Measurements from ENCODE around the gene CD247. TPM values are rescaled to one million over a fixed set of nuclear protein-coding genes. Genes with fewer than 3 reads are reported as not detected.

Gene CD247
- total and polyA plus RNA-seq, 9 of the 15 experiments (the other 6 are each of a cell fraction or from before 2014, with no cell fraction given), result 0.08 to 0.42 (median 0.28) TPM; not detected in 5

DNA sequence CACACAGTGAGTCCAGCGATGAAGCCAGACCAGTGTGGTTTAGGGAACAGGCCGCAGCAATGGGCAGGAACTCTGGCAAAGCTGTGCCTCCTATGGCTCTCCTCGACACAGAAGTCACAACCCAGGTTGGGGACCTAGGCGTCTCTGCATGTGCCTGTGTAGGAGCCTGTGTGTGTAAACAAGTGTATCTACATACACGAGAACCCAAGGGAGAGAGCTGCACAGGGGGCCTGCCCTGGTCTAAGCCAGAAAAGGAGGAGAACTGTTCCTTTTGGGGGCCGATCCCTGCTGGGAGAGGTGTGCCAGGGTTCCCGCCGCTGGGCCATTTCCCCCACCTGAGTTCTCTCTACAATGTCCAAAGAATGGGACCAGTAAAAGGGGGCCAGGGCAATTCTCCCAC is 56.0 kb downstream of the CD247 start (continued):
- no peak for TF ChIP-seq SNRNP70 (optimal IDR thresholded peaks at IDR 0.05; ENCODE audit: low read depth, low read length)
- TF ChIP-seq, protein P1, sequence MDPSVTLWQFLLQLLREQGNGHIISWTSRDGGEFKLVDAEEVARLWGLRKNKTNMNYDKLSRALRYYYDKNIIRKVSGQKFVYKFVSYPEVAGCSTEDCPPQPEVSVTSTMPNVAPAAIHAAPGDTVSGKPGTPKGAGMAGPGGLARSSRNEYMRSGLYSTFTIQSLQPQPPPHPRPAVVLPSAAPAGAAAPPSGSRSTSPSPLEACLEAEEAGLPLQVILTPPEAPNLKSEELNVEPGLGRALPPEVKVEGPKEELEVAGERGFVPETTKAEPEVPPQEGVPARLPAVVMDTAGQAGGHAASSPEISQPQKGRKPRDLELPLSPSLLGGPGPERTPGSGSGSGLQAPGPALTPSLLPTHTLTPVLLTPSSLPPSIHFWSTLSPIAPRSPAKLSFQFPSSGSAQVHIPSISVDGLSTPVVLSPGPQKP (CRISPR knock-in tag; IDR thresholded peaks at IDR 0.05), result no peak

DNA sequence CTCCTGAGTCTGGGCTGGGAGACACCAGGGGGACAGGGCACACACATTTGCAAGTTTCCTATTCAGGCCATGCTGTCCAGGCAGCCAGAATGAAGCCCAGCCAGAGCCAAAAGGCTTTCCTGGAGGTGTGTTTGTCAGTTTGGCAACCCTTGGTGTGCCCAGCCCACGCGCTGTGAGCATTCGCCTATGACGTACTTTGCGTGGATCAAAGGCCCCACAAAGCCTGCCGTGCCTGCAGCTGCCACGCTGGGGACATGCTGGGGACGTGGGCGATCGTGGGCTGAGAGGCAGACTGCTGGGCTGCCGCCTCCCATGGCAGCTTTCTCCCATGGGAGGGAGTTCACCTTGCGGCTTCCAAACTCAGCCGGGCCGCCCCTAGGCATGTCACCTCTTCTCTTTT is 57.5 kb downstream of the CD247 start:
- ATAC-seq (no peak), FAIRE-seq (no peak), DNase-seq (ENCODE audit: extremely low read depth in 1 of 4, low spot score in 3 of 4) (no peak)
- H3K9me3 ChIP-seq (replicated peaks; ENCODE audit: control insufficient read depth, insufficient read depth, low read depth, low read length), result no peaks in the 10 kb centered on the region
- H3K79me2 ChIP-seq (ENCODE audit: control insufficient read depth, insufficient read depth, low read length), result no peaks in the 10 kb centered on the region
- no peak overlapping the region for H3K4me2 ChIP-seq (ENCODE audit: insufficient read depth, low read length)
- peak overlapping the region; percentile 2; the same call in 1 of the 2 replicates for H2AFZ ChIP-seq (ENCODE audit: low read depth, low read length)
- WGBS (ENCODE audit: insufficient coverage, low coverage, missing lambda C conversion rate), result 35% methylated on average over 13 of the region's 14 CpGs
- in situ Hi-C loops (cut with MboI), result no loop called here
- intact Hi-C loops (cut with micrococcal nuclease), result loop anchor here (5.0 kb wide), 1 partner anchor 71 kb away; no protein-coding TSS in a partner anchor
- H3K4me3 ChIP-seq, result no peak overlapping the region
- ChIA-PET POLR2A (no interaction called here), CTCF (ENCODE audit: low intra/inter-chr PET ratio) (interaction anchor here (0.7 kb wide), 1 partner anchor 13 kb away, joined by 3 read pairs; no protein-coding TSS in a partner anchor)
- no peaks in the 10 kb centered on the region for H3K9me1 ChIP-seq (ENCODE audit: control insufficient read depth, insufficient read depth, low read length)
- H4K20me1 ChIP-seq (replicated peaks; ENCODE audit: control insufficient read depth, insufficient read depth, low read length), result no peaks in the 10 kb centered on the region
- no peak overlapping the region for H3K27ac ChIP-seq (ENCODE audit: extremely low read depth, low read depth, low read length)
- BruUV-seq (replicated peaks), result no TSS peak
- H3K4me1 ChIP-seq (replicated peaks in 1 of 2; ENCODE audit: control insufficient read depth in 2 of 2, insufficient read depth in 2 of 2, low read length in 2 of 2), result peaks cover 3 to 7% of the 10 kb centered on the region in 2 experiments; a peak in 4 of 5 replicates
- H3K36me3 ChIP-seq (ENCODE audit: control insufficient read depth, insufficient read depth, low read length), result no peaks in the 10 kb centered on the region
- peaks cover 31 to 51% of the 10 kb centered on the region in 2 experiments for H3K27me3 ChIP-seq (ENCODE audit: control insufficient read depth in 2 of 2, insufficient read depth in 2 of 2, low read length in 2 of 2)
- peak overlapping the region in 1 of 2 experiments; percentile 45; a peak in 1 of 4 replicates for H3K9ac ChIP-seq (ENCODE audit: insufficient read depth in 1 of 2, low read depth in 2 of 2, low read length in 2 of 2)
- no peak for TF ChIP-seq CTBP1 (IDR thresholded peaks at IDR 0.05; ENCODE audit: borderline replicate concordance)
- TF ChIP-seq ZBTB8A (IDR thresholded peaks at IDR 0.05; ENCODE audit: partially characterized antibody), result no peak
- TF ChIP-seq GABPB2 (CRISPR knock-in tag; conservative IDR thresholded peaks at IDR 0.05), result no peak
- TF ChIP-seq ETS2 (tag; IDR thresholded peaks at IDR 0.05; ENCODE audit: borderline replicate concordance, poor library complexity, severe bottlenecking), result no peak
- TF ChIP-seq, protein P2, sequence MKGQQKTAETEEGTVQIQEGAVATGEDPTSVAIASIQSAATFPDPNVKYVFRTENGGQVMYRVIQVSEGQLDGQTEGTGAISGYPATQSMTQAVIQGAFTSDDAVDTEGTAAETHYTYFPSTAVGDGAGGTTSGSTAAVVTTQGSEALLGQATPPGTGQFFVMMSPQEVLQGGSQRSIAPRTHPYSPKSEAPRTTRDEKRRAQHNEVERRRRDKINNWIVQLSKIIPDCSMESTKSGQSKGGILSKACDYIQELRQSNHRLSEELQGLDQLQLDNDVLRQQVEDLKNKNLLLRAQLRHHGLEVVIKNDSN (CRISPR knock-in tag; IDR thresholded peaks at IDR 0.05), result no peak
- TF ChIP-seq, protein P3, sequence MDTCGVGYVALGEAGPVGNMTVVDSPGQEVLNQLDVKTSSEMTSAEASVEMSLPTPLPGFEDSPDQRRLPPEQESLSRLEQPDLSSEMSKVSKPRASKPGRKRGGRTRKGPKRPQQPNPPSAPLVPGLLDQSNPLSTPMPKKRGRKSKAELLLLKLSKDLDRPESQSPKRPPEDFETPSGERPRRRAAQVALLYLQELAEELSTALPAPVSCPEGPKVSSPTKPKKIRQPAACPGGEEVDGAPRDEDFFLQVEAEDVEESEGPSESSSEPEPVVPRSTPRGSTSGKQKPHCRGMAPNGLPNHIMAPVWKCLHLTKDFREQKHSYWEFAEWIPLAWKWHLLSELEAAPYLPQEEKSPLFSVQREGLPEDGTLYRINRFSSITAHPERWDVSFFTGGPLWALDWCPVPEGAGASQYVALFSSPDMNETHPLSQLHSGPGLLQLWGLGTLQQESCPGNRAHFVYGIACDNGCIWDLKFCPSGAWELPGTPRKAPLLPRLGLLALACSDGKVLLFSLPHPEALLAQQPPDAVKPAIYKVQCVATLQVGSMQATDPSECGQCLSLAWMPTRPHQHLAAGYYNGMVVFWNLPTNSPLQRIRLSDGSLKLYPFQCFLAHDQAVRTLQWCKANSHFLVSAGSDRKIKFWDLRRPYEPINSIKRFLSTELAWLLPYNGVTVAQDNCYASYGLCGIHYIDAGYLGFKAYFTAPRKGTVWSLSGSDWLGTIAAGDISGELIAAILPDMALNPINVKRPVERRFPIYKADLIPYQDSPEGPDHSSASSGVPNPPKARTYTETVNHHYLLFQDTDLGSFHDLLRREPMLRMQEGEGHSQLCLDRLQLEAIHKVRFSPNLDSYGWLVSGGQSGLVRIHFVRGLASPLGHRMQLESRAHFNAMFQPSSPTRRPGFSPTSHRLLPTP (IDR thresholded peaks at IDR 0.05; ENCODE audit: borderline replicate concordance, extremely low read depth, insufficient read length), result no peak
- TF ChIP-seq HMG20B (CRISPR knock-in tag; IDR thresholded peaks at IDR 0.05), result no peak
- TF ChIP-seq STAT5B (CRISPR knock-in tag; IDR thresholded peaks at IDR 0.05), result no peak
- no peak for TF ChIP-seq SIN3B (IDR thresholded peaks at IDR 0.05; ENCODE audit: low read depth)
- TF ChIP-seq ZNF445 (CRISPR knock-in tag; IDR thresholded peaks at IDR 0.05; ENCODE audit: low read depth), result no peak
- no peak for TF ChIP-seq ZNF324 (CRISPR knock-in tag; IDR thresholded peaks at IDR 0.05)
- TF ChIP-seq MAFF (IDR thresholded peaks at IDR 0.05; ENCODE audit: low read length), result no peak
- no peak for TF ChIP-seq CBFA2T2 (conservative IDR thresholded peaks at IDR 0.05)
- no peak for TF ChIP-seq MAZ (CRISPR knock-in tag; conservative IDR thresholded peaks at IDR 0.05 in 1 of 2, IDR thresholded peaks at IDR 0.05 in 1 of 2)
- no peak for TF ChIP-seq PTRF (tag; IDR thresholded peaks at IDR 0.05)
- TF ChIP-seq KLF13 (tag; IDR thresholded peaks at IDR 0.05; ENCODE audit: borderline replicate concordance, low read depth), result no peak
